Activated CD4-positive, alpha-beta T cell treated with anti-CD3 and anti-CD28 coated beads, Interleukin-2, Interleukin-4, amounts not matched to agents 100 ng/mL and 50 ng/mL, durations not matched to agents 16 hours and 8 hours (primary cell): Measurements from ENCODE around the gene NCOA3.

Experiments
- DNase-seq: peaks from one replicate; pipeline ENCODE4 v3.0.0-alpha.2; 2020; ENCODE audit warnings: low spot score

NCOA3 gene

GRCh38 chr20:47598911-47599744 lies 97.4 kb downstream of the NCOA3 start:
- DNase-seq, result no peak

- no peak for DNase-seq
Measured at GRCh38 chr20:47600967-47601547, 99.4 kb downstream of the NCOA3 start.

- no peak for DNase-seq
Measured at GRCh38 chr20:47603260-47603659, 101.6 kb downstream of the NCOA3 start.

GRCh38 chr20:47605673-47606413 lies 104.2 kb downstream of the NCOA3 start:
- DNase-seq, result no peak

GRCh38 chr20:47606414-47606982 lies 104.8 kb downstream of the NCOA3 start:
- DNase-seq, result no peak

GRCh38 chr20:47606983-47607613 lies 105.4 kb downstream of the NCOA3 start:
- peak; percentile 60 for DNase-seq

GRCh38 chr20:47609001-47609400 lies 107.3 kb downstream of the NCOA3 start:
- no peak for DNase-seq

- DNase-seq, result peak; percentile 83
Measured at GRCh38 chr20:47610247-47610944, 108.7 kb downstream of the NCOA3 start.

GRCh38 chr20:47610945-47611250 lies 109.2 kb downstream of the NCOA3 start:
- DNase-seq, result no peak

- no peak for DNase-seq
Measured at GRCh38 chr20:47611785-47612184, 110.1 kb downstream of the NCOA3 start.

- DNase-seq, result no peak
Measured at GRCh38 chr20:47612670-47613069, 111.0 kb downstream of the NCOA3 start.

- DNase-seq, result no peak
Measured at GRCh38 chr20:47614703-47615309, 113.1 kb downstream of the NCOA3 start.

- no peak for DNase-seq
Measured at GRCh38 chr20:47618479-47618878, 116.8 kb downstream of the NCOA3 start.

GRCh38 chr20:47620808-47621805 lies 119.4 kb downstream of the NCOA3 start:
- peak; percentile 54 for DNase-seq

GRCh38 chr20:47622118-47622665 lies 120.5 kb downstream of the NCOA3 start:
- DNase-seq, result no peak

GRCh38 chr20:47623206-47623605 lies 121.5 kb downstream of the NCOA3 start:
- no peak for DNase-seq

- no peak for DNase-seq
Measured at GRCh38 chr20:47627540-47627939, 125.9 kb downstream of the NCOA3 start.

GRCh38 chr20:47629907-47630306 lies 128.2 kb downstream of the NCOA3 start:
- DNase-seq, result no peak

- no peak for DNase-seq
Measured at GRCh38 chr20:47631078-47631477, 129.4 kb downstream of the NCOA3 start.

GRCh38 chr20:47635256-47635655 lies 133.6 kb downstream of the NCOA3 start:
- DNase-seq, result no peak
